ENCODE data around the gene ADGRB2. TPM values are rescaled to one million over a fixed set of nuclear protein-coding genes. Genes with fewer than 3 reads are reported as not detected.

Gene ADGRB2
- total RNA-seq, 4 donors from 2014 or later, result 0.18 to 2.1 (median 0.86) TPM

- TF ChIP-seq, protein P1, sequence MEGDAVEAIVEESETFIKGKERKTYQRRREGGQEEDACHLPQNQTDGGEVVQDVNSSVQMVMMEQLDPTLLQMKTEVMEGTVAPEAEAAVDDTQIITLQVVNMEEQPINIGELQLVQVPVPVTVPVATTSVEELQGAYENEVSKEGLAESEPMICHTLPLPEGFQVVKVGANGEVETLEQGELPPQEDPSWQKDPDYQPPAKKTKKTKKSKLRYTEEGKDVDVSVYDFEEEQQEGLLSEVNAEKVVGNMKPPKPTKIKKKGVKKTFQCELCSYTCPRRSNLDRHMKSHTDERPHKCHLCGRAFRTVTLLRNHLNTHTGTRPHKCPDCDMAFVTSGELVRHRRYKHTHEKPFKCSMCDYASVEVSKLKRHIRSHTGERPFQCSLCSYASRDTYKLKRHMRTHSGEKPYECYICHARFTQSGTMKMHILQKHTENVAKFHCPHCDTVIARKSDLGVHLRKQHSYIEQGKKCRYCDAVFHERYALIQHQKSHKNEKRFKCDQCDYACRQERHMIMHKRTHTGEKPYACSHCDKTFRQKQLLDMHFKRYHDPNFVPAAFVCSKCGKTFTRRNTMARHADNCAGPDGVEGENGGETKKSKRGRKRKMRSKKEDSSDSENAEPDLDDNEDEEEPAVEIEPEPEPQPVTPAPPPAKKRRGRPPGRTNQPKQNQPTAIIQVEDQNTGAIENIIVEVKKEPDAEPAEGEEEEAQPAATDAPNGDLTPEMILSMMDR (IDR thresholded peaks at IDR 0.05), result no peak
- TF ChIP-seq POLR2A (IDR thresholded peaks at IDR 0.05), result no peak
- Histone ChIP-seq H3K36me3 (no peaks in the 10 kb centered on the region), H3K4me1 (no peaks in the 10 kb centered on the region), H3K27me3 (peaks cover 0 to 17% (median 0%) of the 10 kb centered on the region in 4 donors), H3K9me3 (no peaks in the 10 kb centered on the region), H3K4me3 (no peak overlapping the region), H3K27ac (no peak overlapping the region)
- intact Hi-C loops (cut with DNase I), result no loop called here
- DNase-seq, result no peak
- WGBS, 2 donors, result 79% methylated on average over 5 to 7 of the region's 12 CpGs
Measured at GRCh38 chr1:31725777-31726535, 38.2 kb downstream of the ADGRB2 start.

GRCh38 chr1:31725134-31725533, 39.0 kb downstream of the ADGRB2 start:
- Histone ChIP-seq H3K4me1 (no peaks in the 10 kb centered on the region), H3K27ac (no peak overlapping the region), H3K27me3 (peaks cover 0 to 24% (median 0%) of the 10 kb centered on the region in 4 donors), H3K36me3 (no peaks in the 10 kb centered on the region), H3K4me3 (no peak overlapping the region), H3K9me3 (no peaks in the 10 kb centered on the region)
- TF ChIP-seq, protein P1 (IDR thresholded peaks at IDR 0.05), result no peak
- no peak for TF ChIP-seq POLR2A (IDR thresholded peaks at IDR 0.05)
- intact Hi-C loops (cut with DNase I), result no loop called here
- WGBS, 2 donors, result 79 to 92% methylated on average over 7 to 10 of the region's 10 CpGs
- no peak for DNase-seq

DNA sequence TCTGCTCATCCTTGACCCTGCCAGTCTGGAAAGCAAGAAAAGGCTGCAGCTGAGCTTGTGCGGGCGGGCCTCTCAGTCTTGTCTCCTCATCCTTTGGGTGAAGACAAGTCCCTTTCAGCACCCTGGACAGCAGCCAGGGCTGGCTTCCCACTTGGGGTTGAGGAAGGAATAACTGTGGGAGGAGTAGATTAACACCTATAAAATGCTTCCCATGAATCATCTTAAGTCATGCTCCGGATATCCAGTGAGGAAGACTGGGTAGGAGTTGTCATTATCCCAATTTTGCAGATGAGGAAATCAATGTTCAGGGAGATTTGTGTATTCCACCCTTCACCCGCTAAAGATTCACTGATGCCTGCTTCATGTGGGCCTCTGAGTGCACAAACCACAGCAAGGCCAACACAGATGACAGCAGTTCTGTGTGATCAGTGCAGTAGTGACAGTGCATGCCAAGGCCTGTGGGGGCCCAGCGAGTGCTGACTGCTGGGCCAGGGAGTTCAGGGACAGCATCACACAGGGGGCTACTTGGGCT, 40.2 kb downstream of the ADGRB2 start:
- 35% methylated on average over 5 of the region's 5 CpGs for WGBS, 2 donors
- no peak for DNase-seq

GRCh38 chr1:31718327-31718897, 45.7 kb downstream of the ADGRB2 start:
- 10 to 56% methylated on average over 1 to 2 of the region's 4 CpGs for WGBS, 2 donors
- Histone ChIP-seq H3K9me3 (no peaks in the 10 kb centered on the region), H3K27ac (no peak overlapping the region), H3K36me3 (no peaks in the 10 kb centered on the region), H3K4me1 (peaks cover 20 to 55% (median 31%) of the 10 kb centered on the region in 3 donors), H3K27me3 (peaks cover 0 to 76% (median 0%) of the 10 kb centered on the region in 4 donors), H3K4me3 (no peak overlapping the region)
- intact Hi-C loops (cut with DNase I), result no loop called here
- TF ChIP-seq, protein P1 (IDR thresholded peaks at IDR 0.05), result no peak
- no peak for TF ChIP-seq POLR2A (IDR thresholded peaks at IDR 0.05)
- DNase-seq, result no peak

More for the DNA sequence above, 40.2 kb downstream of the ADGRB2 start:
- Histone ChIP-seq H3K4me1 (no peaks in the 10 kb centered on the region), H3K27ac (no peak overlapping the region), H3K4me3 (no peak overlapping the region), H3K27me3 (peaks cover 0 to 32% (median 0%) of the 10 kb centered on the region in 4 donors), H3K36me3 (no peaks in the 10 kb centered on the region), H3K9me3 (no peaks in the 10 kb centered on the region)
- TF ChIP-seq POLR2A (IDR thresholded peaks at IDR 0.05), result no peak
- TF ChIP-seq, protein P1 (IDR thresholded peaks at IDR 0.05), result no peak
- intact Hi-C loops (cut with DNase I), result no loop called here

GRCh38 chr1:31717341-31717740, 46.8 kb downstream of the ADGRB2 start:
- Histone ChIP-seq H3K4me3 (no peak overlapping the region), H3K4me1 (peaks cover 20 to 65% (median 41%) of the 10 kb centered on the region in 3 donors), H3K9me3 (no peaks in the 10 kb centered on the region), H3K36me3 (no peaks in the 10 kb centered on the region), H3K27me3 (peaks cover 0 to 67% (median 0%) of the 10 kb centered on the region in 4 donors), H3K27ac (no peak overlapping the region)
- no peak for DNase-seq
- intact Hi-C loops (cut with DNase I), result no loop called here
- 39 to 49% methylated on average over 6 of the region's 6 CpGs for WGBS, 2 donors
- TF ChIP-seq, protein P1 (IDR thresholded peaks at IDR 0.05), result no peak
- TF ChIP-seq POLR2A (IDR thresholded peaks at IDR 0.05), result no peak

All from esophagus squamous epithelium (tissue), 5 donors.